Measurements from ENCODE around the gene SNAP47. TPM values are rescaled to one million over a fixed set of nuclear protein-coding genes. Genes with fewer than 3 reads are reported as not detected.

Gene SNAP47
- total and polyA plus RNA-seq, 2 of the 4 experiments (the other 2 are of a cell fraction), result 39.4 to 72.9 TPM

DNA sequence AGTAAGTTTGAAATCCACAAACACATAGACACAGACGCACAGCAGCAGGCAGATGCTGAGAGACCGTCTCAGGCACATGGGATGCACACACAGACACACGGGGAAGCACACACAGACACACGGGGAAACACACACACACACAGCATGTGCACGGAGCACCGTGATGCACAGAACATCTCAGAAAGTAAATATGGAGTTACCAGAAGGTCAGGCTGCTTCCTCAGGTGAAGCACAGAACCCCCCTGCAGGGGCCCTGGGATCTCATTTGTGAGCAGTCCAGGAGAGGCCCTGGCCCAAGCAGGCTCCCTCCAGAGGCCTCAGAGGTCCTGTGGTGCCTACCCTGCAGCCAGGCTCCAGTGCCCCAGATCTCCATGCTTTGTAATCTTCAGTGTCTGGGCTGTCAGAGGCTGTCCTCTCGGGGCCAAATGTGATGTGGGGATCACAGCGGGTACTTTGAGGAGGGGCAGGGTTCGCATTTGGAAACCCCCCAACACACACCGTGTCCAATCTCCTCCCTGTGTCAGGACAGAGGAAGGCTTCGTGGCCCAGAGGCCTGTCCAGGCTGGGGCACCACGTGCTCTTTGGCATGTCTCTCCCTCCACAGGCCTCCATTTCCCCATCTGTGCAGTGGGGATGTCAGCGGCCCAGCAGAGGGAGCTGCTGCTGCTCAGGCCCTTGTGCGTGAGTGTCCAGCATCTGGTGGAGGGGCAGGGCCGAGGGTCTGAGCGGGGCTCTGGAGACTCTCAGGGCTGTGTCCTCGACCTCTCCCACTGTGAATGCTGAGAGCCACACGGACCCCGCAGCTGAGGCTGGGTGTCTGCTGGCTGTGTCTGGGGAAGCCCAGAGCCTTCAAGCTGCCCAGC, 57.2 kb downstream of the SNAP47 start:
- Histone ChIP-seq H4K5ac (ENCODE audit: low read depth, low read length) (no peak overlapping the region; the same call in 1 of the 2 replicates), H2BK20ac (ENCODE audit: low read depth, low read length) (no peak overlapping the region), H3K14ac (replicated peaks; ENCODE audit: low read depth, low read length) (no peak overlapping the region), H2BK15ac (ENCODE audit: low read depth, low read length) (no peak overlapping the region; the same call in 2 of the 3 replicates), H2BK5ac (ENCODE audit: low read depth, low read length, poor library complexity, severe bottlenecking) (no peak overlapping the region), H3K79me1 (ENCODE audit: low read depth in 1 of 2, low read length in 2 of 2) (no peaks in the 10 kb centered on the region), H4K8ac (ENCODE audit: low read depth in 2 of 2, low read length in 2 of 2) (no peak overlapping the region), H3K4me3 (ENCODE audit: insufficient read depth, low read depth, low read length) (no peak overlapping the region), H3K4ac (ENCODE audit: low read depth, low read length) (peak overlapping the region; percentile 81), H3K27ac (ENCODE audit: insufficient read depth, low read length) (no peak overlapping the region), H2AFZ (replicated peaks; ENCODE audit: low read length, poor library complexity) (no peak overlapping the region), H2AK9ac (replicated peaks; ENCODE audit: low read depth, low read length, poor library complexity) (peak overlapping the region; percentile 61), H3K4me1 (ENCODE audit: control insufficient read depth, insufficient read depth, low read length) (peaks cover 17% of the 10 kb centered on the region), H3K9ac (ENCODE audit: low read depth, low read length) (no peak overlapping the region), H3K18ac (ENCODE audit: low read depth, low read length) (no peak overlapping the region; the same call in 1 of the 2 replicates), H2AK5ac (ENCODE audit: low read depth, low read length) (peak overlapping the region; percentile 70), H2BK120ac (ENCODE audit: low read depth, low read length) (peak overlapping the region; percentile 84; the same call in 1 of the 2 replicates), H3K56ac (ENCODE audit: extremely low read depth, insufficient read depth, low read length) (no peak overlapping the region), H3K4me2 (ENCODE audit: low read depth, low read length) (no peak overlapping the region), H3K23ac (ENCODE audit: low read depth, low read length) (no peak overlapping the region), H4K91ac (ENCODE audit: insufficient read depth, low read depth, low read length) (peak overlapping the region; percentile 47; the same call in 1 of the 2 replicates), H3K9me3 (ENCODE audit: control insufficient read depth, insufficient read depth, low read length) (no peaks in the 10 kb centered on the region), H3K27me3 (ENCODE audit: control insufficient read depth, insufficient read depth, low read length) (no peaks in the 10 kb centered on the region), H3K9me1 (ENCODE audit: insufficient read depth, low read length) (peaks cover 12% of the 10 kb centered on the region; the same call in 1 of the 2 replicates), H4K20me1 (ENCODE audit: insufficient read depth, low read length) (no peaks in the 10 kb centered on the region), H3K36me3 (ENCODE audit: control insufficient read depth, insufficient read depth, low read length) (no peaks in the 10 kb centered on the region)
- no peak for DNase-seq
- in situ Hi-C loops (cut with MboI; ENCODE audit: low sequenced_read_pairs) (no loop called here), dilution Hi-C loops (cut with HindIII; ENCODE audit: low sequenced_read_pairs, unreplicated experiment) (no loop called here), intact Hi-C loops (cut with micrococcal nuclease) (no loop called here)
- ChIA-PET POLR2A (ENCODE audit: unreplicated experiment) (no interaction called here), CTCF (no interaction called here)
- BruUV-seq (replicated peaks), result no TSS peak
- TF ChIP-seq, protein P1, sequence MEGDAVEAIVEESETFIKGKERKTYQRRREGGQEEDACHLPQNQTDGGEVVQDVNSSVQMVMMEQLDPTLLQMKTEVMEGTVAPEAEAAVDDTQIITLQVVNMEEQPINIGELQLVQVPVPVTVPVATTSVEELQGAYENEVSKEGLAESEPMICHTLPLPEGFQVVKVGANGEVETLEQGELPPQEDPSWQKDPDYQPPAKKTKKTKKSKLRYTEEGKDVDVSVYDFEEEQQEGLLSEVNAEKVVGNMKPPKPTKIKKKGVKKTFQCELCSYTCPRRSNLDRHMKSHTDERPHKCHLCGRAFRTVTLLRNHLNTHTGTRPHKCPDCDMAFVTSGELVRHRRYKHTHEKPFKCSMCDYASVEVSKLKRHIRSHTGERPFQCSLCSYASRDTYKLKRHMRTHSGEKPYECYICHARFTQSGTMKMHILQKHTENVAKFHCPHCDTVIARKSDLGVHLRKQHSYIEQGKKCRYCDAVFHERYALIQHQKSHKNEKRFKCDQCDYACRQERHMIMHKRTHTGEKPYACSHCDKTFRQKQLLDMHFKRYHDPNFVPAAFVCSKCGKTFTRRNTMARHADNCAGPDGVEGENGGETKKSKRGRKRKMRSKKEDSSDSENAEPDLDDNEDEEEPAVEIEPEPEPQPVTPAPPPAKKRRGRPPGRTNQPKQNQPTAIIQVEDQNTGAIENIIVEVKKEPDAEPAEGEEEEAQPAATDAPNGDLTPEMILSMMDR (conservative IDR thresholded peaks at IDR 0.05; ENCODE audit: low read depth, low read length), result no peak
- TF ChIP-seq SMC3 (IDR thresholded peaks at IDR 0.05; ENCODE audit: low read depth, low read length), result no peak
- TF ChIP-seq BHLHE40 (IDR thresholded peaks at IDR 0.05; ENCODE audit: low read depth, low read length), result no peak
- TF ChIP-seq RFX5 (IDR thresholded peaks at IDR 0.05; ENCODE audit: low read depth, low read length), result no peak
- TF ChIP-seq POLR2A (IDR thresholded peaks at IDR 0.05; ENCODE audit: low read depth, low read length), result no peak
- WGBS, 2 experiments (ENCODE audit: extremely low coverage in 2 of 2, insufficient read length in 1 of 2), result 90% methylated on average over 2 of the region's 19 CpGs; no CpG with 5 or more reads in 1 of the 2 experiments
- no peak for ATAC-seq (ENCODE audit: low read depth)

All from IMR-90 (cell line).